Osteoblast (primary cell): ENCODE results near the gene ALDH1A1. TPM values are rescaled to one million over a fixed set of nuclear protein-coding genes. Genes with fewer than 3 reads are reported as not detected.

Source experiments
- DNase-seq: peaks from one replicate; pipeline ENCODE4 v3.0.0; 2011; ENCODE audit warnings: low spot score, mixed read lengths; ENCODE audit not compliant: insufficient read length; ENCODE audit errors: missing footprints
- H2AFZ ChIP-seq: 2 replicates; pipeline ENCODE4 v1.6.0; 2011; ENCODE audit warnings: mild to moderate bottlenecking, low read length
- H3K27ac ChIP-seq: 2 replicates; pipeline ENCODE4 v1.5.1; 2011; ENCODE audit warnings: mild to moderate bottlenecking, low read depth, low read length, moderate library complexity
- H3K27me3 ChIP-seq: 2 replicates; pipeline ENCODE4 v1.6.0; 2012; ENCODE audit warnings: mild to moderate bottlenecking, control low read depth, inconsistent platforms, low read length, moderate library complexity; ENCODE audit not compliant: insufficient read depth
- H3K36me3 ChIP-seq: 2 replicates; pipeline ENCODE4 v1.5.1; 2011; ENCODE audit warnings: mild to moderate bottlenecking, low read length, control low read depth, moderate library complexity; ENCODE audit not compliant: insufficient read depth
- H3K4me1 ChIP-seq: 2 replicates; pipeline ENCODE4 v1.5.1; 2011; ENCODE audit warnings: mild to moderate bottlenecking, low read length, control low read depth, moderate library complexity; ENCODE audit not compliant: insufficient read depth
- H3K4me2 ChIP-seq: 2 replicates; pipeline ENCODE4 v1.6.0; 2011; ENCODE audit warnings: mild to moderate bottlenecking, low read length; ENCODE audit not compliant: insufficient read depth
- H3K4me3 ChIP-seq: fragments of 200-600 bp; sonication (generic); 3 replicates; pipeline ENCODE4 v1.5.1; 2012; ENCODE audit warnings: mild to moderate bottlenecking, low read length, inconsistent platforms; ENCODE audit not compliant: insufficient read depth
- H3K79me2 ChIP-seq: 2 replicates; pipeline ENCODE4 v1.6.0; 2012; ENCODE audit warnings: mild to moderate bottlenecking, low read length, control low read depth, inconsistent platforms; ENCODE audit not compliant: insufficient read depth
- H3K9me3 ChIP-seq: 2 replicates; pipeline ENCODE4 v1.5.1; 2011; ENCODE audit warnings: low read depth, low read length, control low read depth
- H4K20me1 ChIP-seq: 2 replicates; pipeline ENCODE4 v1.6.0; 2012; ENCODE audit warnings: mild to moderate bottlenecking, low read length, control low read depth; ENCODE audit not compliant: insufficient read depth
- CTCF ChIP-seq: IDR thresholded peaks from 2 replicates; pipeline ENCODE4 v1.5.1; 2011; ENCODE audit warnings: mild to moderate bottlenecking, low read depth, low read length, moderate library complexity; ENCODE audit errors: extremely low read depth
- total RNA-seq: library from RNA; depleted of rRNA; stranded (reverse); fragments of >200 nt; gene quantifications from 2 replicates; pipeline ENCODE4 v1.2.3, GENCODE V29; 2012

Gene ALDH1A1
- total RNA-seq, 1 donor, result 0.36 TPM

- H3K36me3 ChIP-seq, result no peaks in the 10 kb centered on the region
- TF ChIP-seq CTCF, result no peak
- H3K4me2 ChIP-seq, result no peak overlapping the region
- no peak for DNase-seq
- H3K4me3 ChIP-seq, result no peak overlapping the region
- no peak overlapping the region for H3K27ac ChIP-seq
- no peaks in the 10 kb centered on the region for H3K9me3 ChIP-seq
- H3K27me3 ChIP-seq, result peaks cover 5% of the 10 kb centered on the region
- H3K4me1 ChIP-seq, result no peaks in the 10 kb centered on the region
- no peaks in the 10 kb centered on the region for H4K20me1 ChIP-seq
- H2AFZ ChIP-seq, result no peak overlapping the region
- no peaks in the 10 kb centered on the region for H3K79me2 ChIP-seq
These were observed 15.3 kb downstream of the ALDH1A1 start for GRCh38 chr9:72937545-72937944.

GRCh38 chr9:72936679-72937078 lies 16.2 kb downstream of the ALDH1A1 start:
- Histone ChIP-seq H4K20me1 (no peaks in the 10 kb centered on the region), H3K9me3 (no peaks in the 10 kb centered on the region), H3K4me3 (no peak overlapping the region), H3K79me2 (no peaks in the 10 kb centered on the region), H3K4me1 (no peaks in the 10 kb centered on the region), H3K27me3 (no peaks in the 10 kb centered on the region), H3K27ac (no peak overlapping the region), H3K36me3 (no peaks in the 10 kb centered on the region), H3K4me2 (no peak overlapping the region), H2AFZ (no peak overlapping the region)
- no peak for TF ChIP-seq CTCF
- no peak for DNase-seq

GRCh38 chr9:72936266-72936665 lies 16.6 kb downstream of the ALDH1A1 start:
- DNase-seq, result no peak
- H3K79me2 ChIP-seq, result no peaks in the 10 kb centered on the region
- no peaks in the 10 kb centered on the region for H3K9me3 ChIP-seq
- H4K20me1 ChIP-seq, result no peaks in the 10 kb centered on the region
- H3K4me1 ChIP-seq, result no peaks in the 10 kb centered on the region
- H3K27me3 ChIP-seq, result no peaks in the 10 kb centered on the region
- no peaks in the 10 kb centered on the region for H3K36me3 ChIP-seq
- H3K4me2 ChIP-seq, result no peak overlapping the region
- no peak overlapping the region for H3K4me3 ChIP-seq
- H2AFZ ChIP-seq, result no peak overlapping the region
- no peak overlapping the region for H3K27ac ChIP-seq
- no peak for TF ChIP-seq CTCF

- no peak for TF ChIP-seq CTCF
- Histone ChIP-seq H3K79me2 (no peaks in the 10 kb centered on the region), H3K27ac (no peak overlapping the region), H3K4me1 (no peaks in the 10 kb centered on the region), H4K20me1 (no peaks in the 10 kb centered on the region), H3K27me3 (no peaks in the 10 kb centered on the region), H2AFZ (no peak overlapping the region), H3K4me2 (no peak overlapping the region), H3K36me3 (no peaks in the 10 kb centered on the region), H3K9me3 (no peaks in the 10 kb centered on the region), H3K4me3 (no peak overlapping the region)
- no peak for DNase-seq
These were observed 17.3 kb downstream of the ALDH1A1 start for GRCh38 chr9:72935595-72935994.
